Activated CD4-positive, alpha-beta T cell treated with anti-CD3 and anti-CD28 coated beads, Interleukin-2, amount 50 U/mL, for 24 hours (primary cell): ENCODE results near the gene RUFY2.
"Not testable (repeated sequence)": the region's sequence is repeated elsewhere in the genome, so short reads cannot be mapped to it uniquely, and the experiment has no call there.

Experiments
- DNase-seq, 2 donors: peaks; one replicate each; pipeline ENCODE4 v3.0.0-alpha.2; 2020; ENCODE audit warnings: low read depth in 1 of 2, low spot score in 1 of 2

The RUFY2 gene

GRCh38 chr10:68327889-68328786, 78.9 kb downstream of the RUFY2 start:
- DNase-seq = no peak

GRCh38 chr10:68324396-68324795, 82.7 kb downstream of the RUFY2 start:
- not testable (repeated sequence) for DNase-seq

- DNase-seq = no peak
These were observed 88.6 kb downstream of the RUFY2 start for GRCh38 chr10:68318331-68319059.

GRCh38 chr10:68315582-68315981, 91.5 kb downstream of the RUFY2 start:
- DNase-seq = no peak

DNA sequence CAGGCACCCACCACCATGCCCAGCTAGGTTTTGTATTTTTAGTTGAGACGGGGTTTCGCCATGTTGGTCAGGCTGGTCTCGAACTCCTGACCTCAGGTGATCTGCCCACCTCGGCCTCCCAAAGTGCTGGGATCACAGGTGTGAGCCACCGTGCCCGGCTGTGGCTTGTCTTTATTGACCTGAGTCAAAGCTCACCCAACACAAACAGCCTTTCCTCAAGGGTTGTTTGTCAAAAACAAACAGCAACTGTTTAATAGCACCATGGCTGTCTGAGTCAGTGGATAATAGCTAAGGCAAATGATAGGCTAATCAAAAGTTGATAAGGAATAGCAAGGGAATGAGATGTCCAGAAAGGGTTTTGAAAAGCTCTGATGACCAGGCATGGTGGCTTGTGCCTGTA, 92.1 kb downstream of the RUFY2 start:
- DNase-seq = not testable (repeated sequence)

DNA sequence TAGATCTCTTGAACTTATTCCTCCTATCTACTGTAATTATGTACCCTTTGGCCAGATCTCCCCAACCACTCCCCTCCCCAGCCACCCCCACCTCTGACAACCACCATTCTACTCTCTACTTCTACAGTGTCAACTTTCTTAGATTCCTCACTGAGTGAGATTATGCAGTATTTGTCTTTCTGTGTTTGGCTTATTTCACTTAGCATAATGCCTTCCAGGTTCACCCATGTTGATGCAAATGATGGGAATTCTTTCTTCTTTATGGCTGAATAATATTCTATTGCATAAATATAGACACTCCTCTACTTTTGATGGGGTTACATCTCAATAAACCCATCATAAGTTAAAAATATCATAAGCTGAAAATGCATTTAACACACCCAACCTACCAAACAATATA, 96.5 kb downstream of the RUFY2 start:
- DNase-seq = no peak

- no peak for DNase-seq
These were observed 101.2 kb downstream of the RUFY2 start for GRCh38 chr10:68305854-68306253.

DNA sequence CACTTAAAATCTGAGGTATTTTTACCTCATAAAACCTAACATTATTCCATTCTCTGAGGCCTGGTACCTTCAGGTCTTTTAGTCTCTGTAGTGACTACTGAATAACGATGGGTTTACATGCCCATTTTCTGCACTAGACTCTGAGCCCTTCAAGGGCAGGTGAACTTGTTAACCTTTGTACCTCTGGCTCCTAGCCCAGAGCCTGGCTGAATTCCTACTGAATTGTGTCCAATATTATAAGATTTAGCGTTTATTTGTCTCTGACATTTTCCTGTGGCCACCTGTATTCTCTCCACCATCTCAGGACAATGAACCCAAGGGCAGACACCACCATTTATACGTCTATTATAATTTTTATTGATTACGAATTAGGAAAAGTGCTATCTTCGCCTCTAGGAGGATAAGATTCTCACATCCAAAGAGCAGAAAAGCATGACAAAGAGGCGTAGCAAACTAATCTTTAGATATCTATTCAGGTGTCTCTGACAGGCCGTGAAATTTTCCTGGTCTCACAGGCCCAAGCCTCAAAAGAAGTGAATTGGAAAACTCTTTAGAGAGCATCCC, 103.1 kb downstream of the RUFY2 start:
- DNase-seq = no peak

DNA sequence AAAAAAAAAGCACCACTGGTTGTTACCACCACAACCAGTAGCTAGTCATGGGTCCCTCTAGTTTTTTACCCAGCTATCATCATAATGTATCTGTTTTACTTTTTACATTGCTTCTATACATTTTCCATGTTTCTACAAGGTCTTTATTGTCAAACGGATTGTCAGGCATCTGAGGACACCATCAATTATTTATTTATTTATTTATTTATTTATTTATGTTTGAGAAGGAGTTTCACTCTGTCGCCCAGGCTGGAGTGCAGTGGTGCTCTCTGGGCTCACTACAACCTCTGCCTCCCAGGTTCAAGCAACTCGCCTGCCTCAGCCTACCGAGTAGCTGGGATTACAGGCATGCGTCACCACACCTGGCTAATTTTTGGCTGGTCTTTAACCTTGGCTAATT, 104.2 kb downstream of the RUFY2 start:
- no peak for DNase-seq

DNA sequence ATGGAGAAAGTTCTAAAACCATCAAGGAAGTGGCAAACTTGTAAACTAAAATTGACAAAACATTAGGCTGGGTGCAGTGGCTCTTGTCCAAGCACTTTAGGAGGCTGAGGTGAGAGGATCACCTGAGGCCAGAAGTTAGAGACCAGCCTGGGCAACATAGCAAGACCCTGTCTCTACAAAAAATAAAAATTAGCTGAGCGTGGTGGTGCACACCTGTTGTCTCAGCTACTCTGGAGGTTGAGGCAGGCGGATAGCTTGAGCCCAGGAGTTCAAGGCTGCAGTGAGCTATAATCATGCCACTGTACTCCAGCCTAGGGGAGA, 104.6 kb downstream of the RUFY2 start:
- DNase-seq = no peak

DNA sequence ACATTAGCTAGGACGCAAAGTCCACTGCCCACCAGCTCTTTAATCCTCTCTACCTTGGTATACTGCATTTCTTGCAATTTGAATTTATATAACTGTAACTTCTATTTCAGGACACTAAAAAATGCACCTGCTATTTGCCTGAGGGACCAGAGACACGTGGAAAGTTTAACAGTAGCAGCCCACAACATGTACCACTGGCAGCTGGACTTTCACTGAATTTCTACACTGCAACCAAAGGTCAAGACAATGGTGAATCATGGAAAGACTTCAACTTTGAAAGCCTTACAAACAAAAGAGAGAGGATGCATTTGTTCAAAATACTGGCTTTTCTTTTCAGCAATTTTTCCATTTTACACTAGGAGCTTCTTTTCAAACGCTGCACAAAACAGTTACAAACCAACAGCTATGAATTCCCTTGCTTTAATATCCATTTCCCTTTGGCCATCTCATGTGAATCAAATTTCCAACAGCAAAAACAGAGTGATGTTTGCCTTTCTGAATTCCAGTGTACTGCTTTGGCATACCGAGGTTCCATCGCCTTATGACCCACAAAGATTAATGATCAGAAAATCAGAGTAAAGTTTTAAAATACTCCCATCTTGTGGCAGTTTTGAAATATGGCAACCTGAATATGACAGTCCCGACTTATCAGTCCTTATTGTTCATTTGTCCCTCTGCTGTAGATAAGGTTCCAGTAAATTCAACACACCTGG, 105.1 kb downstream of the RUFY2 start:
- DNase-seq = no peak

GRCh38 chr10:68301301-68301700, 105.8 kb downstream of the RUFY2 start:
- no peak for DNase-seq

- DNase-seq = no peak
These were observed 110.0 kb downstream of the RUFY2 start for GRCh38 chr10:68296843-68297663.
